Measurements from ENCODE around the gene S100A6.

S100A6 gene

GRCh38 chr1:153573351-153573750 lies 37.6 kb upstream of the S100A6 start:
- no CpG with 5 or more reads among the region's 3 CpGs for WGBS (ENCODE audit: insufficient coverage, insufficient read length)
- Histone ChIP-seq H3K4me3 (ENCODE audit: low read length) (no peak overlapping the region), H3K36me3 (ENCODE audit: control insufficient read depth, insufficient read depth, low read length) (no peaks in the 10 kb centered on the region), H3K27me3 (ENCODE audit: control insufficient read depth, insufficient read depth, low read length) (no peaks in the 10 kb centered on the region), H3K27ac (ENCODE audit: low read length) (no peak overlapping the region), H3K4me1 (ENCODE audit: control insufficient read depth, insufficient read depth, low read length) (no peaks in the 10 kb centered on the region; the same call in 1 of the 2 replicates), H3K9me3 (ENCODE audit: control insufficient read depth, insufficient read depth, low read length) (no peaks in the 10 kb centered on the region)
- DNase-seq (ENCODE audit: low read depth, low spot score): no peak

DNA sequence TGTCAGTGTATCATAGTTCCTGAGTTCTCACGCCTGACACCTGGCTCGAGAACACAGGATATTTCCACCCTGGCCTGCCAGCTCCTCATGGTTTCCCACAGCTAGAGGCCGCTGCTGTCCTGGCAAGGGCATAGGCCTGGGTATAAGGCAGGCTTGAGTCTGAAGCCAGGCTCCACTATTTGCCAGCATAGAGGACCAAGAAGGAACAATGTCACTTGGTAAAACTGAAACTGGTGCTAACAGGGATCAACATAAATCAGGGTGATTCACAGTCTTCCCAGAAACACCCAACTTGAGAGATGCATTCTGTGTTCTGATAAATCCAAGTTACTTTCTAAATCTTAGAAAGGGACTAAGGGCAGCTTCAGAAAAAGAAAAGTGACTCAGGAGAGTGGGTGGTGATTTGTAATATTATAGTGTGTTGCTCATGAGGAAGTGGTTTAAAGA lies 36.8 kb upstream of the S100A6 start:
- no peaks in the 10 kb centered on the region for H3K27me3 ChIP-seq (ENCODE audit: control insufficient read depth, insufficient read depth, low read length)
- H3K27ac ChIP-seq (ENCODE audit: low read length): no peak overlapping the region
- H3K4me3 ChIP-seq (ENCODE audit: low read length): no peak overlapping the region
- peaks cover 7% of the 10 kb centered on the region for H3K4me1 ChIP-seq (ENCODE audit: control insufficient read depth, insufficient read depth, low read length)
- WGBS (ENCODE audit: insufficient coverage, insufficient read length): no CpG with 5 or more reads among the region's 3 CpGs
- H3K36me3 ChIP-seq (ENCODE audit: control insufficient read depth, insufficient read depth, low read length): no peaks in the 10 kb centered on the region
- no peaks in the 10 kb centered on the region for H3K9me3 ChIP-seq (ENCODE audit: control insufficient read depth, insufficient read depth, low read length)
- no peak for DNase-seq (ENCODE audit: low read depth, low spot score)

GRCh38 chr1:153571706-153572105 lies 35.9 kb upstream of the S100A6 start:
- Histone ChIP-seq H3K27me3 (ENCODE audit: control insufficient read depth, insufficient read depth, low read length) (no peaks in the 10 kb centered on the region), H3K4me3 (ENCODE audit: low read length) (no peak overlapping the region), H3K36me3 (ENCODE audit: control insufficient read depth, insufficient read depth, low read length) (no peaks in the 10 kb centered on the region), H3K4me1 (ENCODE audit: control insufficient read depth, insufficient read depth, low read length) (peaks cover 8% of the 10 kb centered on the region), H3K27ac (ENCODE audit: low read length) (no peak overlapping the region), H3K9me3 (ENCODE audit: control insufficient read depth, insufficient read depth, low read length) (no peaks in the 10 kb centered on the region)
- no peak for DNase-seq (ENCODE audit: low read depth, low spot score)
- no CpG with 5 or more reads among the region's 7 CpGs for WGBS (ENCODE audit: insufficient coverage, insufficient read length)

DNA sequence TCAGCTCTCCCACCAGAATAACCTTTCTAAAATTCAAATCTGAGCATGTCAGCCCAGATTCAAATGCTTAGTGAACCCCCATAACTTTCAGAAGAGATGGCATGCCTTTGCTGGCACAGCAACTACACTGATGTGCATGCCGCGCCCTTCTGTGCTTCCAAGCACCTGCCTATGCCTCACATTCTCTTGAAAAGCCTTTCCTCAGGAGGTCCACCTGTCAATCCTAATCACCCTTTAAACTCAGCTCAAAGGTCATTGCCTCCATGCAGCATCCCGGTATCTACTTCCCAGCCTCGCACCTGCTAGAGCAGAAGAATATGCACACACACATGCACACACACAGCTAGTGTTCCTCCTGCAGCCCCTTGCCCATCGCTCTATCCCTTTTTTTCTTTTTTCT lies 35.1 kb upstream of the S100A6 start:
- no CpG with 5 or more reads among the region's 5 CpGs for WGBS (ENCODE audit: insufficient coverage, insufficient read length)
- Histone ChIP-seq H3K27ac (ENCODE audit: low read length) (no peak overlapping the region), H3K4me1 (ENCODE audit: control insufficient read depth, insufficient read depth, low read length) (peaks cover 12% of the 10 kb centered on the region), H3K4me3 (ENCODE audit: low read length) (no peak overlapping the region), H3K36me3 (ENCODE audit: control insufficient read depth, insufficient read depth, low read length) (no peaks in the 10 kb centered on the region), H3K27me3 (ENCODE audit: control insufficient read depth, insufficient read depth, low read length) (no peaks in the 10 kb centered on the region), H3K9me3 (ENCODE audit: control insufficient read depth, insufficient read depth, low read length) (no peaks in the 10 kb centered on the region)
- no peak for DNase-seq (ENCODE audit: low read depth, low spot score)

DNA sequence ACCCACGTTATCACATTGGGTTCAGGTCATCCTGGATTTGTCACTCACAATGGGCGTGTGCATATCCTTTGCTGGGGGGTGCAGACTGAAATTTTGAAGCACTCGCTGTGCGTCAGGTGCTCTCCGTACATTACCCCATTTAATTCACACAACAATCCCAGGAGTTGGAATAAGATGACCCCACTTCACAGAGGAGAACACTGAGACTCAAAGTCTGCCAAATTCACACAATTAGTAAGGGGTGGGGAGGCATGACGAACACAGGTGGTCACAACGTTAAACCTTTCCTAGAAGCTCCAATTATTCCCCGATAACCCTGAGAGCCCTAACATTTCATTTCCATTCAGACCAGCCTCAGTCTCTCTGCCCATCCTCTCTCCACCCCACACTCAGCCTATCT lies 33.7 kb upstream of the S100A6 start:
- DNase-seq (ENCODE audit: low read depth, low spot score): no peak
- Histone ChIP-seq H3K4me1 (ENCODE audit: control insufficient read depth, insufficient read depth, low read length) (peaks cover 17% of the 10 kb centered on the region), H3K36me3 (ENCODE audit: control insufficient read depth, insufficient read depth, low read length) (no peaks in the 10 kb centered on the region), H3K27me3 (ENCODE audit: control insufficient read depth, insufficient read depth, low read length) (no peaks in the 10 kb centered on the region), H3K27ac (ENCODE audit: low read length) (no peak overlapping the region), H3K9me3 (ENCODE audit: control insufficient read depth, insufficient read depth, low read length) (no peaks in the 10 kb centered on the region), H3K4me3 (ENCODE audit: low read length) (no peak overlapping the region)
- WGBS (ENCODE audit: insufficient coverage, insufficient read length): no CpG with 5 or more reads among the region's 8 CpGs

DNA sequence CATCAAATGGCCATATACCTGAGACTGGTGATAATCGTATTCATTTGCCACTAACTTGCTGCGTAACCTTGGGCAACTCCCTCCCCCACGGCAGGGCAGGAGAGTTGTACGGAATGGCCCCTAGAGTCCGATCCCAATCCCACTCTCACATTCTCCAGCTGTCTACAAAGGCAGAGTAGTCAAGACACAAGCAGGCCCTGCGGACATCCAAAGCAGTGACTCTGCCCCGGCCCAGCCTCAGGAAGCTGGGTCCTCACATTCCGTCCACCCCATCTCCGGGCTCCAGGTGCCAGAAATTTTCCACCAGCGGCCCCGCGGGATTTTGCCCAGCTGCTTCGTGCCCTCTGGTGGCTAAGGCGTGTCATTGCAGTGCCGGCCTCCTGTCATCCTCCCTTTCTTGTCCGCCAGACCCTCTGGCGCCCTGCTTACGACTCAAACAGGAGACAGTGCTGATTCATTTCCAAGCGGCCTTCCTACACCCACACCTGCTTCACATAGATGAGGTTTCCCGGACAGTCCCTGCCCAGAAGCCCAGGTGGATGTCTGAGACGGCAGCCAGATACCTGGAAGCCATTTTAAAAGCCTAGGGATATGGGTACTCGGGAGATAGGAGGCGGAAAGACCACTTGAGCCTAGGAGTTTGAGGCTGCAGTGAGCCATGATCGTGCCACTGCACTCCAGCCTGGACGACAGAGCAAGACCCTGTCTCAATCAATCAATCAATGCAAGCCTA lies 32.7 kb upstream of the S100A6 start:
- Histone ChIP-seq H3K36me3 (ENCODE audit: control insufficient read depth, insufficient read depth, low read length) (no peaks in the 10 kb centered on the region), H3K9me3 (ENCODE audit: control insufficient read depth, insufficient read depth, low read length) (no peaks in the 10 kb centered on the region), H3K4me1 (ENCODE audit: control insufficient read depth, insufficient read depth, low read length) (peaks cover 17% of the 10 kb centered on the region), H3K4me3 (ENCODE audit: low read length) (no peak overlapping the region), H3K27ac (ENCODE audit: low read length) (no peak overlapping the region), H3K27me3 (ENCODE audit: control insufficient read depth, insufficient read depth, low read length) (no peaks in the 10 kb centered on the region)
- no CpG with 5 or more reads among the region's 25 CpGs for WGBS (ENCODE audit: insufficient coverage, insufficient read length)
- DNase-seq (ENCODE audit: low read depth, low spot score): peak; percentile 87

GRCh38 chr1:153567621-153568366 lies 32.0 kb upstream of the S100A6 start:
- no CpG with 5 or more reads among the region's 22 CpGs for WGBS (ENCODE audit: insufficient coverage, insufficient read length)
- no peaks in the 10 kb centered on the region for H3K36me3 ChIP-seq (ENCODE audit: control insufficient read depth, insufficient read depth, low read length)
- no peaks in the 10 kb centered on the region for H3K9me3 ChIP-seq (ENCODE audit: control insufficient read depth, insufficient read depth, low read length)
- H3K27ac ChIP-seq (ENCODE audit: low read length): no peak overlapping the region
- H3K27me3 ChIP-seq (ENCODE audit: control insufficient read depth, insufficient read depth, low read length): no peaks in the 10 kb centered on the region
- no peak for DNase-seq (ENCODE audit: low read depth, low spot score)
- H3K4me1 ChIP-seq (ENCODE audit: control insufficient read depth, insufficient read depth, low read length): peaks cover 17% of the 10 kb centered on the region
- H3K4me3 ChIP-seq (ENCODE audit: low read length): no peak overlapping the region

GRCh38 chr1:153566414-153567371 lies 30.9 kb upstream of the S100A6 start:
- H3K4me3 ChIP-seq (ENCODE audit: low read length): no peak overlapping the region
- H3K9me3 ChIP-seq (ENCODE audit: control insufficient read depth, insufficient read depth, low read length): no peaks in the 10 kb centered on the region
- no CpG with 5 or more reads among the region's 16 CpGs for WGBS (ENCODE audit: insufficient coverage, insufficient read length)
- DNase-seq (ENCODE audit: low read depth, low spot score): peak; percentile 74
- H3K4me1 ChIP-seq (ENCODE audit: control insufficient read depth, insufficient read depth, low read length): peaks cover 17% of the 10 kb centered on the region
- H3K27ac ChIP-seq (ENCODE audit: low read length): no peak overlapping the region
- H3K27me3 ChIP-seq (ENCODE audit: control insufficient read depth, insufficient read depth, low read length): no peaks in the 10 kb centered on the region
- no peaks in the 10 kb centered on the region for H3K36me3 ChIP-seq (ENCODE audit: control insufficient read depth, insufficient read depth, low read length)

DNA sequence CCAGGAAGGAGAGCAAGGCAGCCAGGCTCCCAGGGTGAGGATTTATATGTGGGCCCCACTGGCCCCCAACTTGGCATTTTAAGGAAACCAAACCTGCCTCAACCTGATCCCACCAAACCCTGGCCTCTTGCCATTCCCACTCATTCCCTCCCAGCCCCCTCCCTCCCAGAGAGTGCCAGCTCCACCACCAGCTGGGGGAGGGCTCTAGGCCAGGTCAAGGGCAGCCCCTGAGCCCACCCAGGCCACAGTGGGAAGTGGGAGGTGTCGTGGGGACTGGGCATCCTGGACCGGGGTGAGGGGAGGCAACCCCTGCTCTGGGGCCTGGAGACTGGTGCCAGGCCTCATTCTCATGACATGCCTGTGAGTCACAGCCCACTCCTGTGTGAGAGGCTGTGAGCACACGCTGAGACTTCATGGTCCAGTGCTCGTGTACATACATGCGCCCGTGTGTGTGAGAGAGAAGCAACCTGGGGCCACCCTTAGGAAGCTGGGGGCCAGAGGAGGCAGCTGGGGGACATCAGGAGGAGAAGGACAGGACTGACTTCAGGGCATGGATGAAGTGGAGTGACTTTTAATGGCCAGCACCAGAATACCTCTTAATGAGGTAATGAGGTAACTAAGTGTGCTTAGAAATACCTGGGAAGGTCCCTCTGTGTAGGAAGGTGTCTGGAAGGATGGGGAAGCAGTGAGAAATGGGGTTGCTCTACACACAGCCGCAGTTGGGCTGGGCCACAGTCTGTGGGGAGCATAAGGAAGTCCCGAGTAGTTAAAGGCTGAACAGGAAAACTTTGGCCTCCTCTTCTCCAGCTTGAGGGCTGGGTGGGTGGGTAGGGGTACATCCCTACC lies 30.0 kb upstream of the S100A6 start, which contains the start of gene S100A2:
S100A2 (minus strand) TSS at position 316 of the 846 bp plus-strand sequence. CDS start 1,967 bp downstream, outside the sequence.
- WGBS (ENCODE audit: insufficient coverage, insufficient read length): no CpG with 5 or more reads among the region's 8 CpGs
- Histone ChIP-seq H3K27ac (ENCODE audit: low read length) (no peak within 1 kb of the TSS), H3K36me3 (ENCODE audit: control insufficient read depth, insufficient read depth, low read length) (no peaks in the 10 kb centered on the region), H3K9me3 (ENCODE audit: control insufficient read depth, insufficient read depth, low read length) (no peaks in the 10 kb centered on the region), H3K27me3 (ENCODE audit: control insufficient read depth, insufficient read depth, low read length) (no peaks in the 10 kb centered on the region), H3K4me1 (ENCODE audit: control insufficient read depth, insufficient read depth, low read length) (peaks cover 17% of the 10 kb centered on the region), H3K4me3 (ENCODE audit: low read length) (no peak within 1 kb of the TSS)
- no peak for DNase-seq (ENCODE audit: low read depth, low spot score)

Data from iPS DF 6.9 (cell line).